Myocyte (in vitro differentiated cells): ENCODE results near the gene C17orf75. TPM values are rescaled to one million over a fixed set of nuclear protein-coding genes. Genes with fewer than 3 reads are reported as not detected.

Experiments
- DNase-seq: peaks from one replicate; pipeline ENCODE4 v3.0.0-alpha.2; 2012; ENCODE audit warnings: low read depth
- total RNA-seq: library from RNA; depleted of rRNA; stranded (reverse); fragments of >200 nt; gene quantifications from 2 replicates; pipeline ENCODE4 v1.2.3, GENCODE V29; 2014

Gene C17orf75
- total RNA-seq, 1 donor from 2014 or later, result 9.8 TPM

GRCh38 chr17:32305049-32305448 lies 36.9 kb downstream of the C17orf75 start:
- DNase-seq, result no peak

- DNase-seq, result no peak
Observed at GRCh38 chr17:32303781-32304288, 38.1 kb downstream of the C17orf75 start.

- DNase-seq, result no peak
Observed at GRCh38 chr17:32302860-32303649, 38.9 kb downstream of the C17orf75 start.

- DNase-seq, result no peak
Observed at GRCh38 chr17:32302037-32302436, 39.9 kb downstream of the C17orf75 start.

GRCh38 chr17:32299580-32300164 lies 42.3 kb downstream of the C17orf75 start:
- DNase-seq, result no peak

GRCh38 chr17:32298721-32299579 lies 43.0 kb downstream of the C17orf75 start:
- peak; percentile 33 for DNase-seq

GRCh38 chr17:32298298-32298697 lies 43.7 kb downstream of the C17orf75 start:
- peak; percentile 20 for DNase-seq

GRCh38 chr17:32297860-32298259 lies 44.1 kb downstream of the C17orf75 start:
- DNase-seq, result no peak

GRCh38 chr17:32297424-32297823 lies 44.5 kb downstream of the C17orf75 start:
- DNase-seq, result no peak

- DNase-seq, result no peak
Observed at GRCh38 chr17:32292094-32292493, 49.9 kb downstream of the C17orf75 start.

GRCh38 chr17:32289471-32290070 lies 52.4 kb downstream of the C17orf75 start:
- DNase-seq, result no peak

GRCh38 chr17:32288615-32289014 lies 53.4 kb downstream of the C17orf75 start:
- DNase-seq, result no peak

- no peak for DNase-seq
Observed at GRCh38 chr17:32287804-32288511, 54.0 kb downstream of the C17orf75 start.

- DNase-seq, result no peak
Observed at GRCh38 chr17:32286518-32286900, 55.5 kb downstream of the C17orf75 start.

GRCh38 chr17:32285746-32286517 lies 56.0 kb downstream of the C17orf75 start:
- DNase-seq, result no peak

- no peak for DNase-seq
Observed at GRCh38 chr17:32285306-32285705, 56.7 kb downstream of the C17orf75 start.

- DNase-seq, result no peak
Observed at GRCh38 chr17:32283745-32284201, 58.2 kb downstream of the C17orf75 start.

- no peak for DNase-seq
Observed at GRCh38 chr17:32281011-32281451, 60.9 kb downstream of the C17orf75 start.

- no peak for DNase-seq
Observed at GRCh38 chr17:32279891-32280716, 61.9 kb downstream of the C17orf75 start.
